GOT3 (cell line): Measurements from ENCODE around the gene RNF32.
"Not testable (repeated sequence)": the region's sequence is repeated elsewhere in the genome, so short reads cannot be mapped to it uniquely, and the experiment has no call there.

Experiments used
- DNase-seq: peaks from one replicate; lab custom pipeline; 2025; ENCODE audit warnings: mixed read lengths; lab: John Stamatoyannopoulos, UW

Gene RNF32

GRCh38 chr7:156614434-156615264 is 25.9 kb upstream of the RNF32 start:
- no peak for DNase-seq

- no peak for DNase-seq
These were observed 24.0 kb upstream of the RNF32 start for GRCh38 chr7:156616269-156617202.

DNA sequence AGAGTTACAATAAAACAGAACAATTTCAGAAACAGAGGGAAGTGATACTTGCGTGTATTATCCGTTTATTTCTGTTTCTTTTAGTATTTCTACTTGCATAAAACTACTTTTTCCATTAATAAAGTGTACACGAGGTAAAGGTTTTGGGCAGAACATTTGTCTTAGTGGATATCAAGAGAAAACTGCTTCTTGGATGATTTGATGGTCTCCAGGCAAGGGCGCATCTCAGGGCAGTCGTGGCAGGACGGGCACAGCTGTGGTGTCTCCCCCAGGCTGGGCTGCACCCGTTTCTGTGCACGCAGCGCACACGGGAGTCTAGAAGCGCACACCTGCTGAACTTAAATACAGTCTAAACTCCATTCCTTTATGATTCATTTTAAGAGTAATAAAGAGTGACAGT is 23.4 kb upstream of the RNF32 start:
- no peak for DNase-seq

DNA sequence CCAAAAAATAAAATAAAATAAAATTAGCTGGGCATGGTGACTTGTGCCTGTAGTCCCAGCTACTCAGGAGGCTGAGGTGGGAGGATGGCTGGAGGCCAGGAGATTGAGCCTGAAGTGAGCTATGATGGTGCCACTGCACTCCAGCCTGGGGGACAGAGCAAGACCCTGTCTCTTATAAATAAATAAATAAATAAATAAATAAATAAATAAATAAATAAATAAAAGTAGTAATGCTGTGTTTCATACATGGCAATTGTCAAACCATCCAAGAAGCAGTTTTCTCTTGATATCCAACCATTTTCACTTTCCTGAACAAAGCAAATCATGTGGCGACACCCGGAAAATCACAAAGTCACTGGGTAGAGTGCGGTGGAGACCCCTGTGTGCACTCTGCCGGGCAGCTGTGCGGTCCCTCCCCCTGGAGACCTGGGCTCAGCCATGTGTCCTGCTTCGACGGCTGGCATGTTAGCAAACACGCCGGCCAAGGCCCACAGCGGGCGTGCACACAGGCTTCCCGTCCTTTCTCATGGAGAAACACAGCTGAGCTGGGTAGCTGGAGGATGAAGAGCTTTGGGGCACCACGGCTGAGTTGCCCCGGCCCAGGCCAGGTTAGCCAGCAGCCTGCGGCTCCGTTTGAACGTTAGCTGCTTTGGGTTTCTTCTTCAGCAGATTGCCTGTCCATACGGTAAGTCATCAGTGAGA is 22.3 kb upstream of the RNF32 start:
- no peak for DNase-seq

GRCh38 chr7:156618780-156619367 is 21.7 kb upstream of the RNF32 start:
- no peak for DNase-seq

GRCh38 chr7:156619488-156620290 is 20.9 kb upstream of the RNF32 start:
- DNase-seq: not testable (repeated sequence)

- no peak for DNase-seq
These were observed 20.3 kb upstream of the RNF32 start for GRCh38 chr7:156620291-156620675.

GRCh38 chr7:156621652-156622051 is 18.9 kb upstream of the RNF32 start:
- DNase-seq: no peak

- DNase-seq: no peak
These were observed 15.0 kb upstream of the RNF32 start for GRCh38 chr7:156625580-156625979.

DNA sequence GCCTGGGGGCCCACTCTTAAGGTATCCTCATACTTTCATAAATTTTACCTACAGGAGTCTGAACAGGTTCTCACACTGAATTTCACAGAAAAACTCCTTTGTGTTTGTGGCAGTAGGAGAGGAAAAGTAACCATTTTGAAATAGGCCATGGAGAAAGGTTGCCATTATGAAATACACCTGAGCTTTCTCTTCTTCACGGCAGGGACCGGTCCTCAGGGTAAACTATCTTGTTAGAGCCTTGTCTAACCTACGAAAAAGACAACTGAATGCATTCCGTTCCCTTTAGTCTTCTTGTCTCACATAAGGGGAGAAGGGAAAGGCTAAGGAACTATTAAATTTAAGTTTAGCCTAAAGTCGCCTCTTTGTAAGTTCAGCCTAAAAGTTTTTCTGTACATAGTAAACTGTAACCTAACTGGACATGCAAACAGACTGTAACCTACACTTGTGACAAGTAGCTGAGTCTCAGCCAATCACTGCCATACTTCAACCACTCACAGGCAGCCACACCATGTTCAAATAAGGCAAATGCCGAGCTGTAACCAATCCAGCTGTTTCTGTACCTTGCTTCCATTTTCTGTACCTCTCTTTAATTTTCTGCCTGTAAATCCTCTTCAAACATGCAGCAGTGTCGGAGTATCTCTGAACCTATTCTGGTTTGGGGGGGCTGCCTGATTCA is 14.2 kb upstream of the RNF32 start:
- no peak for DNase-seq

GRCh38 chr7:156628562-156628961 is 12.0 kb upstream of the RNF32 start:
- no peak for DNase-seq

DNA sequence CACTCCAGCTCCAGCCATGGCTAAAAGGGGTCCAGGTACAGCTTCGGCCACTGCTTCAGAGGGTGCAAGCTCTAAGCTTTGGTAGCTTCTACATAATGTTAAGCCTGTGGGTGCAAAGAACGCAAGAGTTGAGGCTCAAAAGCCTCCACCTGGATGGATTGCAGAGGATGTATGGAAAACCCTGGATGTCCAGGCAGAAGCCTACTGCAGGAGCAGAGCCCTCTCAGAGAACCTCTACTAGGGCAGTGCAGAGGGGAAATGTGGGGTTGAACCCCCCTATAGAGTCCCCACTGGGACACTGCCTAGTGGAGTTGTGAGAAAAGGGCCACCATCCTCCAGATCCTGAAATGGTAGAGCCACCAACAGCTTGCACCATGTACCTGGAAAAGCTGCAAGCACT is 10.7 kb upstream of the RNF32 start:
- DNase-seq: no peak

DNA sequence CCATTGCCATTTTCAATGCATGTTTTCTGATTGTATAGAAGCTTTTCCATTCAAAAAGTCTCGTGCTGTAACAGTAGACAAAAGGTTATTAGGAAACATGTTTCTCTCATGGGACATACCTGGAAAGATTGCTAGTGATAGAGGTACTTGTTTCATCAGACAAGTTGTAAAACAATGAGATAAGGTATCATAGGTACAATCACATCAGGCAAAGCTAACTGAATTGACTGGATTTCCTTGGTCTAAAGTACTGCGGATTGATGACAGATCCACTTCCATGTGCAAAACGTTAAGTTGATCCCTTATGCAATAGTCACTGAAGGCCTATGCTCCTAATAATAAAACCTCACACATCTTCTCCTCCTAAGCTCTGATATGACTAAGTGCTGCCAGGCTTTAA is 6.5 kb upstream of the RNF32 start:
- DNase-seq: no peak

GRCh38 chr7:156635529-156636385 is 4.8 kb upstream of the RNF32 start:
- no peak for DNase-seq

- not testable (repeated sequence) for DNase-seq
These were observed 3.5 kb upstream of the RNF32 start for GRCh38 chr7:156637093-156637492.

DNA sequence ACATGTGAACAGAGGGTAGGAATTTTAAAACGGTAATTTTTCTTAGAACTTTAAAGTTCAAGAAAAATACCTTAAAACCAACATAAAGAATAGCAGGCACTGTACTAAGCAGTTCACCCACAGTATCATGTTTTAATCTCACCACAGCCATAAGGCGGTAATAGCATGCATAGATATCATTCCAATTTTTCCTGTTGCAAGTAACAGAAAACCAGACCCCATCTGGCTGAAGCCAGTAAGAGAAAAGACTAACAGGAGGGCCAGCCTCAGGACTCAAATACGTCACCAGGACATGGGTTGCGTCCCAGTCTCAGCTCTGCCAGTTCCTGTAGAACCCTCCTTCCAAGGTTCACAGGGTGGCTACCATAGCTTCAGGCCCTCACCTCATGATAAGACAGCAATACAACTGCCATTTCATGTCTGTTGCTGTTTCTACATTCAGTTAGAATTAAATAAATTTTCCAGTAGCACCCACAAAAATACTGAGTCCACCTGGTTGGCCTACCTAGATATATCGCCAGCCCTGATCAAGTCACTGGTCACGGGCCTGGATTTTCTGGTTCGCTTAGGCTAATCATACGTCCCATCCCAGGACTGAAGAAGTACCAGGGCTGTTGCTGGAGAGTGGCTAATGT is 2.0 kb upstream of the RNF32 start:
- no peak for DNase-seq

DNA sequence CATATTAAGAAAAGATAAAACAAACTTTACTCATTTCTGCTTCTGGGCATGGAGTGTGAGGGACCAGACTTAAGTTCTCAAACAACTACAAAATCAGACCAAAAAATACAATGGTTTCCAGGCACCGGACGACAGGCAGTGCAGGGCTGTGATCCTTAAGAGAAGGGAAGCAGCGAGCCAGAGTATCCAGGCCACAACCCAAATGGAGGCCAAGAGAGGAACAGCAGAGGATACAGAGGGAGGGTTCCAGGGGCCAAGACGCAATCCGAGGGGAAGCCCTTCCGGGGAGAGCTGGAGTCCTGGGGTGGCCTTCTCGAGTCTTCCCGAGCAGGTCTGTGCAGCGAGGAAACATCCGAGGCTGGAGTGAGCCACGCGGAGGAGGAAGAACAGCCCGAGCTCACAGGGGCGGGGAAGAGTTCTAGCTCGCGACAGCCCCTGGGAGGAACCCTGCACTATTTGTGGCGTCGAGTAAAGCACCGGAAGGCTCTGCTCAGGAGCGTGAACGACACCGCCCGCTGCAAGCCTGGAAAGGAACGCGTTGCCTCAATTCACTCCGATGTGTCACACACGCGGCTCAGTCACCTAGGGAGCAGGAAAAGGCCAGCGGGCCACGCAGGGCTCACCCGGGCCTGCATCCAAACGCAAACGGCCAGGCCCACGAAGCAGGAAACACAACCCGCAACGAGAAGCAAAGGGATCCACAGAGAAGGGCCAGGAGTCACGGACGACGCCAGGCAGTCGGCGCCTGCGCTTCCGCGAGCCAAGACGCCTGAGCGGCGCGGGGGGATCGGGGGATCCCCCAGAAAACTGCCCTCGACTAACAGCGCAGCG is 933 bp upstream of the RNF32 start:
- DNase-seq: no peak

DNA sequence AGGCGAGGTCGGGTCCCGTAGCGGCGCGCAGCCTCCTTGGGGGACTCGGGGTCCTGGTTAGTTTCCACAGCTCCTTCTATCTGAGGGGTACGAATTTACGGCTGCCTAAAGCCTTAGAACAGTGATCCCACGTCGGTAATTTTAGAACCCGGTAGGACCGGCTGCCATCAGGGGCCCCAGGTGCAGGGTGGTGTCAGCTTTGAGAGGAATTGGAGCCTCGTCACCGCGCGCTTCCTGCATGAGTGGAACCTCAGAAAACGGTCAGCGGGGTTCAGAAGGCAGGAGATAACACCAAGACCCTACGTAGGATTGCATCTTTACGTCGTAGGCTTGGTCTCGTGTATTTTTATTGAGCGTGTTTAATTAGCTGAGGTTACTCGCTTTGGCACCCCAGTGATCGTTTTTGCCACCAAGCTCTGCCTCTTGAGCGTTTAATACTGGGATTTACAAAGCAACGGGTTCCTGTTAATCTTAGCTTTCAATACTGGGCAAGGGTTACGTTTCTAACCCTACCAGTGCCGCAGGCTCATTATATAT is 443 bp downstream of the RNF32 start:
- no peak for DNase-seq
